HL-60 (cell line): Measurements from ENCODE around the gene CREB5.

Experiments used
- POLR2AphosphoS5 ChIP-seq: IDR thresholded peaks from 2 replicates; pipeline ENCODE4 v1.6.1; 2012; ENCODE audit warnings: low read depth
- SPI1 ChIP-seq: IDR thresholded peaks from 2 replicates; pipeline ENCODE4 v1.6.1; 2012; ENCODE audit warnings: low read depth, mild to moderate bottlenecking, borderline replicate concordance
- TF ChIP-seq, protein P1 (sequence below): IDR thresholded peaks from one replicate; pipeline ENCODE4 v1.5.1; 2011; ENCODE audit warnings: low read length, control low read depth, inconsistent platforms; ENCODE audit not compliant: insufficient read depth

DNA sequence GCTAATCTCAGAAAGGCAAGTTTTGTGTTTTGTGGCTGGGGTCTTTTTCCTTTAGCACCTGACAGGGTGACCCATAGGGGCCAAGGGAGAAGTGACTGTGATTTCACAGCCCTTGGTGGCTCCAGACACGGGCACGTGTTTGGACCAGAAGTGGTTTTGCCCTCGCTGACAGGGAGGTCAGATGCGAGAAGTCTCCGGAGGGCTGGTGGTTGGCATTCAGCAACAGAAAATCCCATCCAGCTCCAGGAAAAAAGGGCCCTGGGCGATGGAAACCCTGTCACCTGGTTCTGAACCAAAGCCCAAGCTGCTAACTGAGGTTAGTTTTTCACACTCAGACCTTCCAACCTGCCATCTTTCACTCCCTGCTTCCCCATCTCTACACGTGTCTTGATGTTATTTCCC, 272.9 kb downstream of the CREB5 start:
- TF ChIP-seq, protein P1, sequence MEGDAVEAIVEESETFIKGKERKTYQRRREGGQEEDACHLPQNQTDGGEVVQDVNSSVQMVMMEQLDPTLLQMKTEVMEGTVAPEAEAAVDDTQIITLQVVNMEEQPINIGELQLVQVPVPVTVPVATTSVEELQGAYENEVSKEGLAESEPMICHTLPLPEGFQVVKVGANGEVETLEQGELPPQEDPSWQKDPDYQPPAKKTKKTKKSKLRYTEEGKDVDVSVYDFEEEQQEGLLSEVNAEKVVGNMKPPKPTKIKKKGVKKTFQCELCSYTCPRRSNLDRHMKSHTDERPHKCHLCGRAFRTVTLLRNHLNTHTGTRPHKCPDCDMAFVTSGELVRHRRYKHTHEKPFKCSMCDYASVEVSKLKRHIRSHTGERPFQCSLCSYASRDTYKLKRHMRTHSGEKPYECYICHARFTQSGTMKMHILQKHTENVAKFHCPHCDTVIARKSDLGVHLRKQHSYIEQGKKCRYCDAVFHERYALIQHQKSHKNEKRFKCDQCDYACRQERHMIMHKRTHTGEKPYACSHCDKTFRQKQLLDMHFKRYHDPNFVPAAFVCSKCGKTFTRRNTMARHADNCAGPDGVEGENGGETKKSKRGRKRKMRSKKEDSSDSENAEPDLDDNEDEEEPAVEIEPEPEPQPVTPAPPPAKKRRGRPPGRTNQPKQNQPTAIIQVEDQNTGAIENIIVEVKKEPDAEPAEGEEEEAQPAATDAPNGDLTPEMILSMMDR: no peak
- TF ChIP-seq SPI1: no peak
- no peak for TF ChIP-seq POLR2AphosphoS5
